ENCODE results near the gene BBOX1. TPM values are rescaled to one million over a fixed set of nuclear protein-coding genes. Genes with fewer than 3 reads are reported as not detected.

The BBOX1 gene
- total RNA-seq, 2 experiments from 2014 or later = not detected

GRCh38 chr11:27147916-27148315 is 107.3 kb downstream of the BBOX1 start:
- Mint-ChIP-seq H3K9me3 (no peaks in the 10 kb centered on the region), H3K4me3 (no peak overlapping the region), H3K4me1 (ENCODE audit: low read depth) (no peaks in the 10 kb centered on the region), H3K27ac (no peak overlapping the region), H3K27me3 (no peaks in the 10 kb centered on the region), H3K36me3 (ENCODE audit: low read depth) (no peaks in the 10 kb centered on the region)
- ChIA-PET CTCF (no interaction called here), POLR2A (no interaction called here)
- intact Hi-C loops (cut with micrococcal nuclease) = no loop called here
- ATAC-seq (no peak), DNase-seq (no peak)
- TF ChIP-seq, protein P1, sequence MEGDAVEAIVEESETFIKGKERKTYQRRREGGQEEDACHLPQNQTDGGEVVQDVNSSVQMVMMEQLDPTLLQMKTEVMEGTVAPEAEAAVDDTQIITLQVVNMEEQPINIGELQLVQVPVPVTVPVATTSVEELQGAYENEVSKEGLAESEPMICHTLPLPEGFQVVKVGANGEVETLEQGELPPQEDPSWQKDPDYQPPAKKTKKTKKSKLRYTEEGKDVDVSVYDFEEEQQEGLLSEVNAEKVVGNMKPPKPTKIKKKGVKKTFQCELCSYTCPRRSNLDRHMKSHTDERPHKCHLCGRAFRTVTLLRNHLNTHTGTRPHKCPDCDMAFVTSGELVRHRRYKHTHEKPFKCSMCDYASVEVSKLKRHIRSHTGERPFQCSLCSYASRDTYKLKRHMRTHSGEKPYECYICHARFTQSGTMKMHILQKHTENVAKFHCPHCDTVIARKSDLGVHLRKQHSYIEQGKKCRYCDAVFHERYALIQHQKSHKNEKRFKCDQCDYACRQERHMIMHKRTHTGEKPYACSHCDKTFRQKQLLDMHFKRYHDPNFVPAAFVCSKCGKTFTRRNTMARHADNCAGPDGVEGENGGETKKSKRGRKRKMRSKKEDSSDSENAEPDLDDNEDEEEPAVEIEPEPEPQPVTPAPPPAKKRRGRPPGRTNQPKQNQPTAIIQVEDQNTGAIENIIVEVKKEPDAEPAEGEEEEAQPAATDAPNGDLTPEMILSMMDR (IDR thresholded peaks at IDR 0.05) = no peak

DNA sequence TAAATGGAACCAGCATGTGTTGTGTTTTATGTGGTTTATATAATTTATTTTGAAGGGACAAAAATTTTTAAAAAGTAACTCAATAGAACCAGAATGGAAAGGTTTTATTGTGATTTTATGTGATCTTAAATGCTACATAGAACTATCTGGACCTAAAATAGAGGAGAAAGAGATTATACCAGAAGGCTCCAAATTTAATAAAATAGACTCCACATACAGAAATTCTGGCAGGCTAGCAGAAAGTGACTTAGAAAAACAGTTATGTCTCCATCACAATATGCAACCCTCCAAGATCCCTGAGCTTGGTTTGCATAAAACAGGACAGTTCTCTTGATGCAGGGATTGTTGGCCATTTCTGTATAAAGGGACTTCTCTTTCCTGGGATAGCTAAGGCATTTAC is 107.9 kb downstream of the BBOX1 start:
- intact Hi-C loops (cut with micrococcal nuclease) = no loop called here
- CTCF ChIA-PET = no interaction called here
- TF ChIP-seq, protein P1 (IDR thresholded peaks at IDR 0.05) = no peak
- Mint-ChIP-seq H3K4me1 (ENCODE audit: low read depth) (no peaks in the 10 kb centered on the region), H3K9me3 (no peaks in the 10 kb centered on the region), H3K4me3 (no peak overlapping the region), H3K36me3 (ENCODE audit: low read depth) (no peaks in the 10 kb centered on the region), H3K27me3 (no peaks in the 10 kb centered on the region), H3K27ac (no peak overlapping the region)
- POLR2A ChIA-PET = no interaction called here
- DNase-seq = no peak
- ATAC-seq = no peak

DNA sequence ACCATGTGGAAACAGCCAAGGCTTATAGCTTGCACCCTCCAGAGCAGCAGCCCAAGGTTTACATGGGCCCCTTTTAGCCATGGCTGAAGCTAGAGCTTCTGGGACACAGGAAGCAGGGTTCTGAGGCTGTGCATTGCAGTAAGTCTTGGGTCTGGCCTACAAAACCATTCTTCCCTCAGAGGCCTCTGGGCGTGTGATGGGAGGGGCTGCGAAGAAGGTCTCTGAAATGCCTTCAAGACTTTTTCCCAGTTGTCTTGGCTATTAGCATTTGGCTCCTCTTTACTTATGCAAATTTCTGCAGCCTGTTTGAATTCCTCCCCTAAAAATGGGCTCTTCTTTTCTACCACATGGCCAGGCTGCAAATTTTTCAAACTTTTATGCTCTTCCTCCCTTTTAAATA is 109.5 kb downstream of the BBOX1 start:
- Mint-ChIP-seq H3K4me3 (no peak overlapping the region), H3K36me3 (ENCODE audit: low read depth) (no peaks in the 10 kb centered on the region), H3K27ac (no peak overlapping the region), H3K4me1 (ENCODE audit: low read depth) (no peaks in the 10 kb centered on the region), H3K9me3 (no peaks in the 10 kb centered on the region), H3K27me3 (no peaks in the 10 kb centered on the region)
- POLR2A ChIA-PET = no interaction called here
- no peak for ATAC-seq
- DNase-seq = no peak
- TF ChIP-seq, protein P1 (IDR thresholded peaks at IDR 0.05) = no peak
- intact Hi-C loops (cut with micrococcal nuclease) = no loop called here
- CTCF ChIA-PET = no interaction called here

DNA sequence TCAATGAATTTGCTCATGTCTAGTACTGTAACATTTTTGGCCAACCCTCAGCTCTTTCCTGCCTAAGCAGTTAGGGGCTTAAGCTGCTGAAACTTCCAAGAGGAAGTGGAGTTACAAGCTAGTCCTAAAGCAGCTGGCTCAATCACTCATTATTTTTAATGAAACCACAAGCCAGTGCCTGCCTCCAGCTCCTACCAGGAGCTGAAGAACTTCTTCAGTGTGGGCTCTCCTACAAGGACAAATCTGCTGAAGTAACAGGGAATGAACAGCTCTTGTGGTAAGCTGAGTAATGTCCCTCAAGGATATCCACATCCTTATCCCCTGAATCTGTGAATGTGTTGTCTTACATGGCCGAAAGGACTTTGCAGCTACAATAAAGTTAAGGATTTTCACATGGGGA is 112.5 kb downstream of the BBOX1 start:
- Mint-ChIP-seq H3K4me3 (no peak overlapping the region), H3K27me3 (no peaks in the 10 kb centered on the region), H3K4me1 (ENCODE audit: low read depth) (no peaks in the 10 kb centered on the region), H3K9me3 (no peaks in the 10 kb centered on the region), H3K36me3 (ENCODE audit: low read depth) (no peaks in the 10 kb centered on the region), H3K27ac (no peak overlapping the region)
- DNase-seq (no peak), ATAC-seq (no peak)
- CTCF ChIA-PET = interaction anchor here (1.4 kb wide), 1 partner anchor 333 kb away, joined by 4 read pairs; no protein-coding TSS in a partner anchor
- intact Hi-C loops (cut with micrococcal nuclease) = no loop called here
- TF ChIP-seq, protein P1 (IDR thresholded peaks at IDR 0.05) = no peak
- POLR2A ChIA-PET = no interaction called here

GRCh38 chr11:27158456-27159334 is 118.1 kb downstream of the BBOX1 start:
- Mint-ChIP-seq H3K4me1 (ENCODE audit: low read depth) (no peaks in the 10 kb centered on the region), H3K27me3 (peaks cover 6% of the 10 kb centered on the region), H3K9me3 (no peaks in the 10 kb centered on the region), H3K27ac (no peak overlapping the region), H3K4me3 (no peak overlapping the region), H3K36me3 (ENCODE audit: low read depth) (no peaks in the 10 kb centered on the region)
- no peak for ATAC-seq
- TF ChIP-seq, protein P1 (IDR thresholded peaks at IDR 0.05) = peak; percentile 38
- POLR2A ChIA-PET = interaction anchor here (0.6 kb wide), 1 partner anchor 25 kb away, joined by 3 read pairs; no protein-coding TSS in a partner anchor
- intact Hi-C loops (cut with micrococcal nuclease) = no loop called here
- DNase-seq = peak; percentile 44
- CTCF ChIA-PET = interaction anchor here (0.8 to 2.2 kb wide), 5 partner anchors 9 to 411 kb away, joined by 3 to 5 read pairs (median 4); no protein-coding TSS in a partner anchor
